ENCODE results near the gene SLC7A8.

GRCh38 chr14:23177181-23177580 lies 6.3 kb downstream of the SLC7A8 start:
- TF ChIP-seq CTCF (IDR thresholded peaks at IDR 0.05) (no peak), POLR2A (IDR thresholded peaks at IDR 0.05) (no peak)

Data from heart left ventricle (tissue), 13 donors.